Effector memory CD8-positive, alpha-beta T cell (primary cell): ENCODE data around the gene C16orf46.
"Not testable (repeated sequence)": the region's sequence is repeated elsewhere in the genome, so short reads cannot be mapped to it uniquely, and the experiment has no call there.

Experiments used
- ATAC-seq: fragments of 150-1000 bp; cut with Tn5 transposase; replicated peaks from 2 replicates; pipeline ENCODE4 v1.10.0; 2021; ENCODE audit warnings: mild to moderate bottlenecking, moderate library complexity
- DNase-seq, 3 experiments: peaks; one replicate each; pipeline ENCODE4 v3.0.0; 2021
- H3K27ac Mint-ChIP-seq, 2 donors: one replicate each; pipeline ENCODE4 v1.8.0; 2022; ENCODE audit warnings: mild to moderate bottlenecking in 2 of 2, mixed read lengths in 2 of 2, moderate library complexity in 2 of 2
- H3K27me3 Mint-ChIP-seq, 2 donors: one replicate each; pipeline ENCODE4 v1.8.0; 2022; ENCODE audit warnings: mixed read lengths in 2 of 2
- H3K36me3 Mint-ChIP-seq: one replicate; pipeline ENCODE4 v1.8.0; 2022; ENCODE audit warnings: mild to moderate bottlenecking, moderate library complexity, mixed read lengths; ENCODE audit not compliant: insufficient read depth
- H3K4me1 Mint-ChIP-seq, 2 donors: one replicate each; pipeline ENCODE4 v1.8.0; 2022; ENCODE audit warnings: low read depth in 2 of 2, mixed read lengths in 2 of 2
- H3K4me3 Mint-ChIP-seq, 2 donors: one replicate each; pipeline ENCODE4 v1.8.0; 2022; ENCODE audit warnings: mild to moderate bottlenecking in 2 of 2, mixed read lengths in 2 of 2, moderate library complexity in 2 of 2
- H3K9me3 Mint-ChIP-seq, 2 donors: one replicate each; pipeline ENCODE4 v1.8.0; 2022; ENCODE audit warnings: mixed read lengths in 2 of 2
- total RNA-seq, 9 experiments: gene quantifications; one replicate each; lab custom pipeline; 2026; lab: John Stamatoyannopoulos, UW

C16orf46 gene
- total RNA-seq = 0 to 0.19 (median 0) reads per million in 9 experiments

- H3K9me3 Mint-ChIP-seq = no peaks in the 10 kb centered on the region
- no peak within 1 kb of the TSS for H3K27ac Mint-ChIP-seq
- peaks cover 3% of the 10 kb centered on the region for H3K36me3 Mint-ChIP-seq
- H3K4me3 Mint-ChIP-seq = no peak within 1 kb of the TSS
- ATAC-seq = peak; percentile 81
- H3K27me3 Mint-ChIP-seq = no peaks in the 10 kb centered on the region
- H3K4me1 Mint-ChIP-seq = peaks cover 2 to 3% of the 10 kb centered on the region in 2 donors
- DNase-seq = peak; percentile 96 to 99 (median 97)
Observed at GRCh38 chr16:81077076-81077940, at the start of gene C16orf46. Gene C16orf46 (minus strand): TSS chr16:81077238. CDS start chr16:81063955, 13,283 bp downstream.

GRCh38 chr16:81123092-81123852, 46.2 kb upstream of the C16orf46 start:
- no peak overlapping the region for H3K4me3 Mint-ChIP-seq
- H3K27ac Mint-ChIP-seq = no peak overlapping the region
- no peak for DNase-seq
- H3K36me3 Mint-ChIP-seq = no peaks in the 10 kb centered on the region
- no peaks in the 10 kb centered on the region for H3K4me1 Mint-ChIP-seq
- ATAC-seq = no peak
- peaks cover 12 to 24% of the 10 kb centered on the region in 2 donors for H3K27me3 Mint-ChIP-seq
- H3K9me3 Mint-ChIP-seq = no peaks in the 10 kb centered on the region

GRCh38 chr16:81121474-81121990, 44.5 kb upstream of the C16orf46 start:
- Mint-ChIP-seq H3K36me3 (no peaks in the 10 kb centered on the region), H3K4me3 (no peak overlapping the region), H3K4me1 (no peaks in the 10 kb centered on the region), H3K9me3 (no peaks in the 10 kb centered on the region), H3K27ac (no peak overlapping the region), H3K27me3 (peaks cover 12 to 24% of the 10 kb centered on the region in 2 donors)
- DNase-seq (no peak), ATAC-seq (no peak)

GRCh38 chr16:81117436-81117835, 40.4 kb upstream of the C16orf46 start:
- ATAC-seq = no peak
- DNase-seq = no peak
- peaks cover 16 to 30% of the 10 kb centered on the region in 2 donors for H3K27me3 Mint-ChIP-seq
- no peaks in the 10 kb centered on the region for H3K36me3 Mint-ChIP-seq
- H3K4me1 Mint-ChIP-seq = no peaks in the 10 kb centered on the region
- H3K9me3 Mint-ChIP-seq = no peaks in the 10 kb centered on the region
- H3K27ac Mint-ChIP-seq = no peak overlapping the region
- no peak overlapping the region for H3K4me3 Mint-ChIP-seq

GRCh38 chr16:81116285-81116684, 39.2 kb upstream of the C16orf46 start:
- H3K9me3 Mint-ChIP-seq = no peaks in the 10 kb centered on the region

GRCh38 chr16:81112453-81112852, 35.4 kb upstream of the C16orf46 start:
- ATAC-seq (no peak), DNase-seq (no peak)
- H3K36me3 Mint-ChIP-seq = no peaks in the 10 kb centered on the region
- H3K9me3 Mint-ChIP-seq = no peaks in the 10 kb centered on the region
- no peak overlapping the region for H3K27ac Mint-ChIP-seq
- no peaks in the 10 kb centered on the region for H3K4me1 Mint-ChIP-seq
- no peak overlapping the region for H3K4me3 Mint-ChIP-seq
- H3K27me3 Mint-ChIP-seq = peaks cover 21 to 48% of the 10 kb centered on the region in 2 donors

More at GRCh38 chr16:81116285-81116684, 39.2 kb upstream of the C16orf46 start:
- Mint-ChIP-seq H3K4me1 (no peaks in the 10 kb centered on the region), H3K27ac (no peak overlapping the region), H3K27me3 (peaks cover 23 to 38% of the 10 kb centered on the region in 2 donors), H3K4me3 (no peak overlapping the region), H3K36me3 (no peaks in the 10 kb centered on the region)
- ATAC-seq = no peak
- DNase-seq = no peak

- H3K4me3 Mint-ChIP-seq, H3K36me3 Mint-ChIP-seq, DNase-seq, H3K9me3 Mint-ChIP-seq, ATAC-seq, H3K27ac Mint-ChIP-seq, H3K4me1 Mint-ChIP-seq: not testable (repeated sequence)
- H3K27me3 Mint-ChIP-seq = peaks cover 26 to 53% of the 10 kb centered on the region in 2 donors
Observed at GRCh38 chr16:81109274-81109673, 32.2 kb upstream of the C16orf46 start.

- H3K4me3 Mint-ChIP-seq = no peak overlapping the region
- H3K36me3 Mint-ChIP-seq = no peaks in the 10 kb centered on the region
- H3K4me1 Mint-ChIP-seq = no peaks in the 10 kb centered on the region
- H3K27me3 Mint-ChIP-seq = peaks cover 23 to 63% of the 10 kb centered on the region in 2 donors
- DNase-seq (no peak), ATAC-seq (no peak)
- H3K9me3 Mint-ChIP-seq = no peaks in the 10 kb centered on the region
- no peak overlapping the region for H3K27ac Mint-ChIP-seq
Observed at GRCh38 chr16:81107511-81107910, 30.5 kb upstream of the C16orf46 start.

GRCh38 chr16:81106826-81107503, 29.9 kb upstream of the C16orf46 start:
- H3K4me3 Mint-ChIP-seq = no peak overlapping the region
- H3K4me1 Mint-ChIP-seq = no peaks in the 10 kb centered on the region
- ATAC-seq (no peak), DNase-seq (no peak)
- no peaks in the 10 kb centered on the region for H3K9me3 Mint-ChIP-seq
- peaks cover 18 to 63% of the 10 kb centered on the region in 2 donors for H3K27me3 Mint-ChIP-seq
- no peak overlapping the region for H3K27ac Mint-ChIP-seq
- no peaks in the 10 kb centered on the region for H3K36me3 Mint-ChIP-seq

- no peaks in the 10 kb centered on the region for H3K4me1 Mint-ChIP-seq
- peaks cover 16 to 60% of the 10 kb centered on the region in 2 donors for H3K27me3 Mint-ChIP-seq
- H3K9me3 Mint-ChIP-seq = no peaks in the 10 kb centered on the region
- no peaks in the 10 kb centered on the region for H3K36me3 Mint-ChIP-seq
- ATAC-seq (no peak), DNase-seq (no peak)
- no peak overlapping the region for H3K4me3 Mint-ChIP-seq
- H3K27ac Mint-ChIP-seq = no peak overlapping the region
Observed at GRCh38 chr16:81105946-81106345, 28.9 kb upstream of the C16orf46 start.

- H3K4me3 Mint-ChIP-seq = no peak overlapping the region
- H3K9me3 Mint-ChIP-seq = no peaks in the 10 kb centered on the region
- DNase-seq (no peak), ATAC-seq (no peak)
- peaks cover under 1% of the 10 kb centered on the region in 2 donors for H3K4me1 Mint-ChIP-seq
- peaks cover 0 to 23% of the 10 kb centered on the region in 2 donors for H3K27me3 Mint-ChIP-seq
- H3K27ac Mint-ChIP-seq = no peak overlapping the region
- no peaks in the 10 kb centered on the region for H3K36me3 Mint-ChIP-seq
Observed at GRCh38 chr16:81101702-81102101, 24.7 kb upstream of the C16orf46 start.

GRCh38 chr16:81099958-81100357, 22.9 kb upstream of the C16orf46 start:
- Mint-ChIP-seq H3K36me3 (peaks cover 4% of the 10 kb centered on the region), H3K27me3 (peaks cover 0 to 23% of the 10 kb centered on the region in 2 donors), H3K4me3 (no peak overlapping the region), H3K9me3 (peaks cover 0 to 2% of the 10 kb centered on the region in 2 donors), H3K4me1 (peaks cover 4 to 6% of the 10 kb centered on the region in 2 donors), H3K27ac (no peak overlapping the region)
- DNase-seq = no peak
- ATAC-seq = no peak

- ATAC-seq = no peak
- Mint-ChIP-seq H3K4me3 (no peak overlapping the region), H3K27ac (no peak overlapping the region), H3K36me3 (peaks cover 8% of the 10 kb centered on the region), H3K4me1 (peaks cover 4 to 6% of the 10 kb centered on the region in 2 donors), H3K9me3 (peaks cover 0 to 2% of the 10 kb centered on the region in 2 donors), H3K27me3 (peaks cover 0 to 5% of the 10 kb centered on the region in 2 donors)
- DNase-seq = no peak
Observed at GRCh38 chr16:81097230-81097629, 20.2 kb upstream of the C16orf46 start.
